Psoas muscle (tissue), 8 donors: ENCODE data around the gene DEGS1. TPM values are rescaled to one million over a fixed set of nuclear protein-coding genes. Genes with fewer than 3 reads are reported as not detected.

ENCODE experiments used
- ATAC-seq, 4 donors: fragments of 200-7000 bp; cut with Tn5 transposase; one replicate each; pipeline ENCODE4 v1.9.1; 2020; ENCODE audit warnings: moderate library complexity in 3 of 4, mild to moderate bottlenecking in 2 of 4
- DNase-seq, 2 donors: peaks; one replicate each; pipeline ENCODE4 v3.0.0-alpha.2; 2020
- H3K27ac ChIP-seq: fragments of 200-600 bp; one replicate; pipeline ENCODE4 v1.8.0; 2022
- H3K27me3 ChIP-seq, 3 donors: fragments of 200-600 bp in 1 of 3; one replicate each; pipeline versions ENCODE4 v1.6.1 to v1.8.0; 2013 to 2022; ENCODE audit warnings: low read length in 2 of 3, mild to moderate bottlenecking in 2 of 3, moderate library complexity in 1 of 3; ENCODE audit not compliant: insufficient read depth in 3 of 3
- H3K36me3 ChIP-seq, 2 donors: fragments of 200-600 bp in 1 of 2; one replicate each; pipeline versions ENCODE4 v1.6.1 to v1.8.0; 2013 to 2022; ENCODE audit warnings: low read depth in 1 of 2, mild to moderate bottlenecking in 1 of 2, moderate library complexity in 1 of 2; ENCODE audit not compliant: insufficient read depth in 1 of 2
- H3K4me1 ChIP-seq: fragments of 200-600 bp; one replicate; pipeline ENCODE4 v1.8.0; 2022
- H3K4me3 ChIP-seq: fragments of 200-600 bp; one replicate; pipeline ENCODE4 v1.8.0; 2022; ENCODE audit warnings: mild to moderate bottlenecking
- H3K9me3 ChIP-seq: fragments of 200-600 bp; one replicate; pipeline ENCODE4 v1.8.0; 2022
- WGBS, 3 donors: extraction: QIAGEN DNeasy Blood & Tissue Kit; methylation state at CpG; one replicate each; pipeline versions ENCODE4 v1.1.6 to v1.1.7; 2013; 5-methylcytosine and 5-hydroxymethylcytosine counted together
- intact Hi-C, 2 donors: fragments of 100-400 bp; cut with DNase I; formaldehyde crosslinking; loops; one replicate each; pipeline versions ENCODE4 v1.11.0 to v1.14.2; 2022
- polyA plus RNA-seq, 3 donors: library from polyadenylated mRNA; stranded (reverse); fragments of 200-250 nt; gene quantifications; one replicate each; pipeline ENCODE4 v1.2.3, GENCODE V29; 2013
- total RNA-seq, 4 donors: library from RNA; stranded (reverse); fragmentation: NEBNext Ultra II Directional in 2 of 4; extraction: Animal tissue kit (Norgen Biotek cat#: 25700) in 2 of 4; gene quantifications; one replicate each; pipeline versions ENCODE4 v1.2.1 to v1.2.4, GENCODE V29; 2021 to 2023
- TF ChIP-seq, protein P1 (sequence below): fragments of 200-600 bp; IDR thresholded peaks from one replicate; pipeline ENCODE4 v1.8.0; 2022; ENCODE audit warnings: antibody characterized with exemption
- donor health status: healthy with polysubstance abuse.
- donor health status: DM: no; HTN: no; CAD: no; lungs with moderate emphysema.
- donor health status: Bipolar disorder and iron deficiency.
- donor health status: healthy.
- donor health status: DM: yes; HTN: yes; CAD: no.
- donor health status: DM: no; HTN: no; CAD: no.
- donor health status: DM: no; HTN: no; CAD: no.
- donor health status: DM: yes; HTN: yes; CAD: no.

DEGS1 gene
- total and polyA plus RNA-seq, 7 donors, result 16.1 to 26.7 (median 19.3) TPM

DNA sequence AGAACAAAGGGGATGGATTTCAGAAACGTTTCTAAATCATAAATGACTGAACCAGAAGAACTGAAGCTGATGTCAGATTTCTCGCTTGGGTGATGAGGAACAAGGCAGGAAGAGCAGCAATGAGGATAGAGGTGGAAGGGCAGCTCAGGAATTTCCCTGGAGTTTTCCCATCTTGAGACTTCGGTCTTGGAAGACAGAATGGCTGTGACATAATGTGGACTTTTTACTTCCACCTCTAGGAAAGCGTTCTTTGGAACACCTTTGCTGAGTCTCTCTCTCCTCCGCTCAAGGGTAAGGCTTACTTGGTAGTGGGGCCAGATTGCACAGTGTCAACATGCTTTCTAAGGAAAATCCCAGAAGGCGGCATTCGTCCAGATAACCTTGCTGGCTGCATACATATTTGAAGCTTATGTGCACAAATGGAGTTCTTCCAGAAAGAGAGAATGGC lies 36.6 kb downstream of the DEGS1 start:
- H3K36me3 ChIP-seq, result no peaks in the 10 kb centered on the region
- H3K4me3 ChIP-seq, result no peak overlapping the region
- no peaks in the 10 kb centered on the region for H3K9me3 ChIP-seq
- 61 to 65% (median 64%) methylated on average over 7 of the region's 7 CpGs for WGBS, 3 donors
- TF ChIP-seq, protein P1, sequence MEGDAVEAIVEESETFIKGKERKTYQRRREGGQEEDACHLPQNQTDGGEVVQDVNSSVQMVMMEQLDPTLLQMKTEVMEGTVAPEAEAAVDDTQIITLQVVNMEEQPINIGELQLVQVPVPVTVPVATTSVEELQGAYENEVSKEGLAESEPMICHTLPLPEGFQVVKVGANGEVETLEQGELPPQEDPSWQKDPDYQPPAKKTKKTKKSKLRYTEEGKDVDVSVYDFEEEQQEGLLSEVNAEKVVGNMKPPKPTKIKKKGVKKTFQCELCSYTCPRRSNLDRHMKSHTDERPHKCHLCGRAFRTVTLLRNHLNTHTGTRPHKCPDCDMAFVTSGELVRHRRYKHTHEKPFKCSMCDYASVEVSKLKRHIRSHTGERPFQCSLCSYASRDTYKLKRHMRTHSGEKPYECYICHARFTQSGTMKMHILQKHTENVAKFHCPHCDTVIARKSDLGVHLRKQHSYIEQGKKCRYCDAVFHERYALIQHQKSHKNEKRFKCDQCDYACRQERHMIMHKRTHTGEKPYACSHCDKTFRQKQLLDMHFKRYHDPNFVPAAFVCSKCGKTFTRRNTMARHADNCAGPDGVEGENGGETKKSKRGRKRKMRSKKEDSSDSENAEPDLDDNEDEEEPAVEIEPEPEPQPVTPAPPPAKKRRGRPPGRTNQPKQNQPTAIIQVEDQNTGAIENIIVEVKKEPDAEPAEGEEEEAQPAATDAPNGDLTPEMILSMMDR, result no peak
- H3K4me1 ChIP-seq, result no peaks in the 10 kb centered on the region
- intact Hi-C loops, result no loop called here
- DNase-seq (no peak), ATAC-seq (no peak)
- H3K27ac ChIP-seq, result no peak overlapping the region
- H3K27me3 ChIP-seq, result no peaks in the 10 kb centered on the region

DNA sequence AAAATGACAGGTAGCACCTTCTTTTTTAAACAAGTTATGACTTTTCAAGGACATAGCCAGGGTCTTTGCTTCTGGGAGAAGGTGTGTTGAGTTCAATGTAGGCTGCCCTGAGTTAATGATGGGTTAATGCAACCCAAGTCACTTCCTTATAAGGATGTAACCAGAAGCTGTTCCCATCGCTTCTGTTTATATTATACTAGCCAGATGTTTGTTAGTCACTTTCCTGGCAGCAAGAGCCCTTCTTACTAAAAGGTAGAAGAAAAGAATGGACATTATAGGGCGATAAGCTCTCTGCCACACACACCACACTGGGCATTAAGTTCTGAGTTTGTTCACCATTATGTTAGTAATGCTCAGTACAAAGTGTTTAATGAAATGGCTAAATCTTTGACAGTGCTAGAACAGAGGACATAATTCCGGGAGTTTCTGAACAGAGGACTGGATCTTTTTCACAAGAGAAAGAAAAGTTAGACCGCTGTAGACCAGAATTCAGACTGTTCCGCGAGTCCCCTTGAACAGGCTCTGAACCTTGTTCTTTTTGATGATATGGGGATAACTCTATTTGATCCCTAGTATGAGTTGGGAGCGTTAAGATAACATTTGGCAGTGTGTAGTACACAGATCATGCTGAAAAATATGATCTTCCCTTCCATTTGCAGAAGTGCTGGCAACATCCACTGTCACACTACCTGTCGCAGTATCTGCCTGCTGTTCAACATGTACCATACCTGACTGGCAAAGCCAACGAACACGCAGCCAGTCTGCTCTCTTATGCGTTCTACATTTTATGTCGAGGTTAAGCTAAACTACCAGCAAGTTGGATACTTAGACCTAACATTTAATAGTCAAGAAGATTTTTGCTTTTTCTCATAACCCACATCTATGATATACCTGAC lies 41.0 kb downstream of the DEGS1 start:
- Histone ChIP-seq H3K36me3 (peaks cover 0 to 29% of the 10 kb centered on the region in 2 donors), H3K27ac (no peak overlapping the region), H3K9me3 (no peaks in the 10 kb centered on the region), H3K4me3 (no peak overlapping the region), H3K27me3 (no peaks in the 10 kb centered on the region), H3K4me1 (no peaks in the 10 kb centered on the region)
- WGBS, 3 donors, result 72 to 80% (median 72%) methylated on average over 12 of the region's 12 CpGs
- intact Hi-C loops, result no loop called here
- ATAC-seq (peak in 1 of 4 donors; percentile 61), DNase-seq (no peak)
- TF ChIP-seq, protein P1, result no peak

DNA sequence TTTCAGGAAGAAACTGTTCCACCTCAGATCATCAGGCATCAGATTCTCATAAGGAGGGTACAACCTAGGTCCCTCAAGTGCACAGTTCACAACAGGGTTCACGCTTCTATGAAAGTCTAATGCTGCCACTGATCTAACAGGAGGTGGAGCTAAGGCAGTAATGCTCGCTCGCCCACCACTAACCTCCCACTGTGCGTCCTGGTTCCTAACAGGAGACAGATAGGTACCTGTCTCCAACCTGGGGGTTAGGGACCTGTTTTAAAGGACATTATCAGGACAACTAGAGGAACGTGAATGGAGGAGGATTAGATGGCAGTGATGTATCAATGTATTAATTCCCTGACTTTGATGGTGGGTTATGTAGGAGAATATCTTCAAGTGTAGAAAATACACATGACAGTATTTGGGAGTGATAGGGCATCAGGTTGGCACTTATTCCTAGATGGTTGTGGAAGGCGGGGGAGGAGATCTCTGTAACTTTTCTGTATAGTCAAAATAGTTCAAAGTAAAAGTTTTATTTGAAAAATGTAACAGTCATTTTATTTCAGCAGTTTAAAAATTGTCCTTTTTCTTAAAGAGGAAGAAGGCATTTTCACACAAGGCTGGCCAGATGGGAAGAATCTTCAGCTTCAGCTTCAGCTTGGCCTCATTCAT lies 43.9 kb downstream of the DEGS1 start:
- no peaks in the 10 kb centered on the region for H3K9me3 ChIP-seq
- no peaks in the 10 kb centered on the region for H3K4me1 ChIP-seq
- no peak overlapping the region for H3K27ac ChIP-seq
- DNase-seq (no peak), ATAC-seq (no peak)
- TF ChIP-seq, protein P1, result no peak
- H3K27me3 ChIP-seq, result no peaks in the 10 kb centered on the region
- intact Hi-C loops, result no loop called here
- WGBS, 3 donors, result 88 to 90% (median 89%) methylated on average over 6 of the region's 6 CpGs
- no peak overlapping the region for H3K4me3 ChIP-seq
- peaks cover 0 to 59% of the 10 kb centered on the region in 2 donors for H3K36me3 ChIP-seq

GRCh38 chr1:224234017-224234416 lies 51.0 kb downstream of the DEGS1 start:
- intact Hi-C loops, result no loop called here
- DNase-seq (no peak), ATAC-seq (no peak)
- Histone ChIP-seq H3K36me3 (peaks cover 0 to 91% of the 10 kb centered on the region in 2 donors), H3K4me1 (no peaks in the 10 kb centered on the region), H3K27me3 (no peaks in the 10 kb centered on the region), H3K4me3 (no peak overlapping the region), H3K9me3 (no peaks in the 10 kb centered on the region), H3K27ac (no peak overlapping the region)
- TF ChIP-seq, protein P1, result no peak
